CD4-positive, alpha-beta T cell (primary cell): ENCODE measurements around the gene CHRNB2. TPM values are rescaled to one million over a fixed set of nuclear protein-coding genes. Genes with fewer than 3 reads are reported as not detected.

Experiments used
- ATAC-seq: fragments of 200-7000 bp; cut with Tn5 transposase; one replicate; pipeline ENCODE4 v1.10.0; 2022; ENCODE audit warnings: mild to moderate bottlenecking; ENCODE audit not compliant: poor library complexity
- CTCF ChIA-PET: fragments of 350-600 bp; sonication (Branson Sonifier 250); formaldehyde crosslinking; loops from one replicate; lab custom pipeline; 2021; ENCODE audit warnings: antibody characterized with exemption, inconsistent platforms; lab: Charles Lee
- POLR2A ChIA-PET: fragments of 350-600 bp; sonication (Branson Sonifier 250); formaldehyde crosslinking; loops from one replicate; lab custom pipeline; 2021; ENCODE audit warnings: antibody characterized with exemption, inconsistent platforms; lab: Charles Lee
- DNase-seq, 14 experiments: peaks; one replicate each; pipeline ENCODE4 v3.0.0-alpha.2; 2013 to 2020; ENCODE audit warnings: mixed read lengths in 2 of 14
- H3K27ac ChIP-seq, 2 donors: one replicate each; pipeline versions ENCODE4 v1.5.1 to v1.7.0; 2013; ENCODE audit warnings: low read length in 2 of 2, low read depth in 1 of 2, mild to moderate bottlenecking in 1 of 2
- H3K27me3 ChIP-seq, 2 experiments: 1 replicate in 1 of 2; 2 replicates in 1 of 2; pipeline versions ENCODE4 v1.6.1 to v1.7.0; 2013; ENCODE audit warnings: low read length in 2 of 2, control low read depth in 1 of 2, mild to moderate bottlenecking in 1 of 2, moderate library complexity in 1 of 2; ENCODE audit not compliant: insufficient read depth in 2 of 2, control insufficient read depth in 1 of 2
- H3K36me3 ChIP-seq: one replicate; pipeline ENCODE4 v1.6.1; 2013; ENCODE audit warnings: low read length, control low read depth; ENCODE audit not compliant: insufficient read depth
- H3K4me1 ChIP-seq: one replicate; pipeline ENCODE4 v1.6.1; 2013; ENCODE audit warnings: low read length, control low read depth; ENCODE audit not compliant: insufficient read depth
- H3K4me3 ChIP-seq: one replicate; pipeline ENCODE4 v1.5.1; 2013; ENCODE audit warnings: mild to moderate bottlenecking, low read length, moderate library complexity
- H3K9me3 ChIP-seq, 2 experiments: 1 replicate in 1 of 2; 2 replicates in 1 of 2; pipeline versions ENCODE4 v1.6.1 to v1.7.0; 2013; ENCODE audit warnings: low read length in 2 of 2, mild to moderate bottlenecking in 2 of 2, control low read depth in 1 of 2, moderate library complexity in 1 of 2; ENCODE audit not compliant: control insufficient read depth in 1 of 2, insufficient read depth in 1 of 2
- H3K27ac Mint-ChIP-seq: one replicate; pipeline ENCODE4 v1.8.0; 2020; ENCODE audit warnings: mixed read lengths
- H3K27me3 Mint-ChIP-seq: one replicate; pipeline ENCODE4 v1.8.0; 2021; ENCODE audit warnings: mixed read lengths
- H3K36me3 Mint-ChIP-seq: one replicate; pipeline ENCODE4 v1.8.0; 2021; ENCODE audit warnings: low read depth, mixed read lengths
- H3K4me1 Mint-ChIP-seq: one replicate; pipeline ENCODE4 v1.8.0; 2021; ENCODE audit warnings: low read depth, mixed read lengths
- H3K4me3 Mint-ChIP-seq: one replicate; pipeline ENCODE4 v1.8.0; 2020; ENCODE audit warnings: mild to moderate bottlenecking, mixed read lengths
- H3K9me3 Mint-ChIP-seq: one replicate; pipeline ENCODE4 v1.8.0; 2020; ENCODE audit warnings: mixed read lengths
- intact Hi-C, 2 experiments: fragments of 100-400 bp; cut with DNase I in 1 of 2; cut with micrococcal nuclease in 1 of 2; formaldehyde crosslinking; loops; one replicate each; pipeline versions ENCODE4 v1.15.1 to v1.9.0; 2023 to 2025; cut with DNase I, micrococcal nuclease
- total RNA-seq, 174 experiments: library from RNA in 2 of 174; stranded (reverse) in 2 of 174; gene quantifications; one replicate each; pipeline ENCODE4 v1.2.3 and lab custom pipeline; 2021 to 2026
- TF ChIP-seq, protein P1 (sequence below): fragments of 200-600 bp; IDR thresholded peaks from one replicate; pipeline ENCODE4 v1.8.0; 2022; ENCODE audit warnings: antibody characterized with exemption, mild to moderate bottlenecking

CHRNB2 gene
- total RNA-seq, 2 experiments from 2014 or later = not detected

- ATAC-seq (no peak), DNase-seq (no peak)
- no peak overlapping the region for H3K27ac ChIP-seq
- Mint-ChIP-seq H3K4me3 (no peak overlapping the region), H3K27ac (no peak overlapping the region), H3K27me3 (no peaks in the 10 kb centered on the region), H3K9me3 (no peaks in the 10 kb centered on the region), H3K36me3 (peaks cover 97% of the 10 kb centered on the region), H3K4me1 (peaks cover 15% of the 10 kb centered on the region)
- TF ChIP-seq, protein P1, sequence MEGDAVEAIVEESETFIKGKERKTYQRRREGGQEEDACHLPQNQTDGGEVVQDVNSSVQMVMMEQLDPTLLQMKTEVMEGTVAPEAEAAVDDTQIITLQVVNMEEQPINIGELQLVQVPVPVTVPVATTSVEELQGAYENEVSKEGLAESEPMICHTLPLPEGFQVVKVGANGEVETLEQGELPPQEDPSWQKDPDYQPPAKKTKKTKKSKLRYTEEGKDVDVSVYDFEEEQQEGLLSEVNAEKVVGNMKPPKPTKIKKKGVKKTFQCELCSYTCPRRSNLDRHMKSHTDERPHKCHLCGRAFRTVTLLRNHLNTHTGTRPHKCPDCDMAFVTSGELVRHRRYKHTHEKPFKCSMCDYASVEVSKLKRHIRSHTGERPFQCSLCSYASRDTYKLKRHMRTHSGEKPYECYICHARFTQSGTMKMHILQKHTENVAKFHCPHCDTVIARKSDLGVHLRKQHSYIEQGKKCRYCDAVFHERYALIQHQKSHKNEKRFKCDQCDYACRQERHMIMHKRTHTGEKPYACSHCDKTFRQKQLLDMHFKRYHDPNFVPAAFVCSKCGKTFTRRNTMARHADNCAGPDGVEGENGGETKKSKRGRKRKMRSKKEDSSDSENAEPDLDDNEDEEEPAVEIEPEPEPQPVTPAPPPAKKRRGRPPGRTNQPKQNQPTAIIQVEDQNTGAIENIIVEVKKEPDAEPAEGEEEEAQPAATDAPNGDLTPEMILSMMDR = no peak
- intact Hi-C loops = no loop called here
- no peaks in the 10 kb centered on the region for H3K9me3 ChIP-seq
- no peaks in the 10 kb centered on the region for H3K27me3 ChIP-seq
- H3K4me1 ChIP-seq = peaks cover 6% of the 10 kb centered on the region
- no peak overlapping the region for H3K4me3 ChIP-seq
- peaks cover 94% of the 10 kb centered on the region for H3K36me3 ChIP-seq
- ChIA-PET CTCF (interaction anchor here (1.2 kb wide), 1 partner anchor 14 kb away, joined by 3 read pairs; the partner anchor contains the start of gene ADAR), POLR2A (interaction anchor here (0.7 to 3.0 kb wide), 4 partner anchors 12 to 69 kb away, joined by 3 to 12 read pairs (median 5); partner anchors contain the start of gene ADAR)
Observed at GRCh38 chr1:154594811-154595210, 27.2 kb downstream of the CHRNB2 start.

- Histone ChIP-seq H3K4me3 (no peak overlapping the region), H3K36me3 (peaks cover 91% of the 10 kb centered on the region), H3K9me3 (no peaks in the 10 kb centered on the region), H3K27me3 (no peaks in the 10 kb centered on the region), H3K27ac (no peak overlapping the region), H3K4me1 (peaks cover 11% of the 10 kb centered on the region)
- no peaks in the 10 kb centered on the region for H3K9me3 Mint-ChIP-seq
- H3K27me3 Mint-ChIP-seq = no peaks in the 10 kb centered on the region
- H3K36me3 Mint-ChIP-seq = peaks cover 97% of the 10 kb centered on the region
- H3K27ac Mint-ChIP-seq = no peak overlapping the region
- no peak overlapping the region for H3K4me3 Mint-ChIP-seq
- POLR2A ChIA-PET = interaction anchor here (1.2 to 3.0 kb wide), 3 partner anchors 11 to 68 kb away, joined by 3 to 12 read pairs (median 7); partner anchors contain the start of gene ADAR
- intact Hi-C loops = no loop called here
- ATAC-seq = no peak
- CTCF ChIA-PET = interaction anchor here (0.5 to 1.2 kb wide), 3 partner anchors 13 to 1273 kb away, joined by 3 read pairs; partner anchors contain the start of gene ADAR
- TF ChIP-seq, protein P1 = no peak
- peaks cover 22% of the 10 kb centered on the region for H3K4me1 Mint-ChIP-seq
- no peak for DNase-seq
Observed at GRCh38 chr1:154595621-154596020, 28.0 kb downstream of the CHRNB2 start.

DNA sequence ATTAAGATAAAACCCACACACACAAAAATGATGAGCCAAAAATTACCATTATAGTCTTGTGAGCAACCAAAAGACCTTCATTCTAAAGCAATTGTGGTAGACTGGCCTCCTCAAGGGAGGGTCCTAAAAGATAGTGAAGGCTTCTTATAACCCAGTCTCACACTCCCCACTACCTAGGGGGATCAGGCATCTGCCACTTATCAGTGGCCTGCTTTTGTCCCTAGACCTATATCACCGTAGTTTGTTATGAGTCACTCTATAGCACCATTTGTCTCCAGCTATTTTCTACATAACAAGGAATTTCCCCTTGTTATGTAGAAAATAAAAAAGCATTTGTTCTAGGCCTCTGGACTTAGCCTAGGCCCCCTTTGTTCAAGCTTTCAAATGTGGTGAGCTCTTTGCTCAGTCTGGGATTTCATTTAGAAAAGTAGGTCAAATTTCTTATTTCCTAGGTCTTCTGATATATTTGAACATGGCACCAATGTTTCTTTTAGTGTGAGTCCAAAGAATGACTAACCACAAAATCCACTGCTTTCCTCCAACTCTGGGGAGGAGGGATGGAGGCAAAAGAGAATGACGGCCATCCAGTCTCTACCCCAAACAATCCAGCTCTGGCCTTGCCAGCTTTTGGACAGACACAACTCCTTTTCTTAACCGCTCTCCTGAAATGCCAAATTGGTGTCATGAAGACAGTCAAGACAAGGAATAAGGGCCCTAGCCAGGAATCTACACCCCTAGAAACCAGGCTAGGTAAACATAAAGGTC lies 31.5 kb downstream of the CHRNB2 start:
- no peaks in the 10 kb centered on the region for H3K27me3 Mint-ChIP-seq
- H3K9me3 Mint-ChIP-seq = no peaks in the 10 kb centered on the region
- peaks cover 93% of the 10 kb centered on the region for H3K36me3 Mint-ChIP-seq
- H3K36me3 ChIP-seq = peaks cover 93% of the 10 kb centered on the region
- POLR2A ChIA-PET = no interaction called here
- H3K4me1 Mint-ChIP-seq = peaks cover 53% of the 10 kb centered on the region
- H3K27me3 ChIP-seq = no peaks in the 10 kb centered on the region
- H3K4me3 Mint-ChIP-seq = no peak overlapping the region
- peak overlapping the region; percentile 39 for H3K27ac Mint-ChIP-seq
- no peak for DNase-seq
- H3K9me3 ChIP-seq = no peaks in the 10 kb centered on the region
- no peak overlapping the region for H3K4me3 ChIP-seq
- TF ChIP-seq, protein P1 = no peak
- peaks cover 43% of the 10 kb centered on the region for H3K4me1 ChIP-seq
- ATAC-seq = no peak
- no peak overlapping the region for H3K27ac ChIP-seq
- CTCF ChIA-PET = interaction anchor here (1.2 kb wide), 1 partner anchor 357 kb away, joined by 3 read pairs; no protein-coding TSS in a partner anchor
- intact Hi-C loops = no loop called here
